Measurements from ENCODE around the gene MALRD1.
"Not testable (repeated sequence)": the region's sequence is repeated elsewhere in the genome, so short reads cannot be mapped to it uniquely, and the experiment has no call there.

MALRD1 gene

DNA sequence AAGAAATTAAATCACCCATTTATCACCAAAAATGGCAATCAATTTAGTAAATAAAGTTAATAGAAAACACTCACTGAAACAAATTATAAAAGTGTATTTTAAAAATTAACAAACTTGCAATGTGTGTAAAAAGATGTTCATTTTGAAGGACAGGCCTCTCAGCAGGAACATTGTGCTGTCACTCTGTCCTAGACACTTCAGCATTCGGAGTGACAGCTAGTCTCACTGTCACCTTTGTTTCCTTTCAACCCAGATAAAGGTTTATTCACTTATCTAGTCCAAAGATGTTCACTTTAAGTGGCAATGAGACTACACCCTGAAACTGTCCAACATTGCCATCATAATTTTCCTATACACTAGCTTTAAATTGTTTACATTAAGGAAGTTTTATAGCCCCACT lies 675.7 kb downstream of the MALRD1 start:
- no peak for DNase-seq

DNA sequence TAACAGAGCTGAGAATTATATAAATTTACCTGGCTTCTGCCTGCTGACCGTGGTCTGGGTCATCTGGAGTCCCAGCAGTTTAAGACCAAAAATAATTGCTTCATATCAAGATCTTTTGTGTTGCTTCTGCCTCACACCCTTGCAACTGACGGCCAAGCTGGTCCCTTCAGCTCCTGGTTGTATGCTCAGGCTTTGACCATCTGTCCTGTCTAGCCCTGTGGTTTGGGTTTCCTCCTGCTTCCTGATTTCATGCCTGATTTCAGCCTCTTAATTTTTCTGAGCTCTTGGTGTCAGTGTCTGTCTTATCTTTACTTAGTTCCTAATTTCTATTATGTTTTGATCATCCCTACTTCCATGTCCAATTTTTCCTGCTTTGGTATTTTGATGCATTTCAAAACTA lies 679.8 kb downstream of the MALRD1 start:
- no peak for DNase-seq

DNA sequence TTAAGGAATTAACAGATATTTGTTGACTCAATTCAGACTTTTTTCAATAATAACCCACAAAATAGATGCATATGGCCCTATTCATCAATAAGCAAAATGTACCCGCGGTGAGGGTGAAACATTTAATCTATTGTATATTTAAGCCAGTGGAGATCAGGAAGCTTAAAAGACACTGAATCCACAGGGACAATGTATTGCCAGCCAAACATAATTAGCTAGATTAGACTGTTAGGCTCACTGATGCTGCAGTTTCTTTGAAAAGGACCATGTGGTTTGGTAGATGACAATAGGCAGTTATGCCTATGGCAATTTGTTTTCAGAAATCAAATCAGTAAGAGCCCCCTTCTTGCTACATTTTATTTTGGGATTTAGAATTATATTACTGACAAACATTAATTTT lies 680.4 kb downstream of the MALRD1 start:
- DNase-seq = no peak

DNA sequence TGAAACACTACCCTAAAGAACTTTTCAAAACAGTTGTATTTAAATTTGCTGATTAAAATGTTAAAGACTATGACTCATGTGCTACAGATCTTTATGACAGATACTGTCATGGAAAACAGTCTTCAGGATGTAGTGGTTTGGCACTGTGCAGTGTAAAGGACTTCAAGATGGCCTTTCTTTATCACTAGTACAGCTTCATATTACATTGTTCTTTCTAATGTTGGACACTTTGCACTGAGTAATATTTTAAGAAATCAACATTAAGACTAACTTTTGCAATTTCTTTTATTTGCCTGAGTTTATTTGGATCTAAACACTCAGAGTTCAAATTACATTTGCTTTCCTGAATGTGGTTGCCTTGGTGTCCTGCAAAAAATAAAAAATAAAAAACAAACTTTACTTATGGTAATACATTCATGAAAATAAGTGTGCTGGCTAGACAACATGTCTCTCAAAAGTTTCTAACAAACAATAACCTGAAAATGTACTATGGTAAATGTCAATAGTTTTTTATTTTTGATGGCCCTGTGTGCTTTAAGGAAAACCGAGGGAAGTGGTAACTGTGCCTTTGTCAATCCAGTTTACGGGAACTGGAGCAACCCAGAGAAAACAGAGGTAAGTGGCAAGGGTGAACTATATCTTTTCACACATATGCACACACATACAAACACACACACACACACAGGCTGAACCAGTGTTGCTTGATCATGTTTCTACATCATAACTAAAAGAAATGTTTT lies 681.7 kb downstream of the MALRD1 start:
- DNase-seq = no peak

DNA sequence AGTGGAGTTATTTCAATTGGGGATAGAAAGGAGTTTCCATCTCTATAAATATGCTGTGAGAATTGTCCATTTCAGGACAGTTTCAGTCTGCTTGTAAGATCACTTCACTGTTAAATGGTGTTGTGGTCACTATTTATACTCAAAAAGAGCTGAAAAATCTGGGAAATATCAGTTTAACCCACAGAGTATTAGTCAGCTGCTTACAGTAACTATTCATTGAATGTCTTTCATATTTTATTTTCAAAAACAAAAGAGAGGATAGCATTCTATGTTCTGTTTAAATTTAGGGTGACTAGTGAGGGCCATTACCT lies 682.3 kb downstream of the MALRD1 start:
- no peak for DNase-seq

DNA sequence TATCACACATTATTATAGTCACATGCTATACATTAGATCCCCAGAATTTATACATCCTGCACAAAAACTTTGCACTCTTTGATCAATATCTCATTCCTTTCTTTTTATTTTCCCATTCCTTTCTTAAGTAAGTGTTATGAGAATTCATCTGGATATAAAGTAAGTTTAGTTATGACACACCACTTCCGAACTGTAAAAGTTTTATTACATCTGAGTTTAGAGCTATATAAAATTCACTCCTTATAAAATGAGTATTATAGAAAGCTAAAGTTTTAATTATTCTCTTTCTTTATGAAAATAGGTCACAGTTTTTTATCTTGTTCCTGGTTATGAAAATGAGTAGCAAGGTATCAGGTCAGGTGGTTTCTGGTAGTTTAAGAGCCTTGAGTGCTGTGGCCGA lies 683.0 kb downstream of the MALRD1 start:
- DNase-seq = no peak

DNA sequence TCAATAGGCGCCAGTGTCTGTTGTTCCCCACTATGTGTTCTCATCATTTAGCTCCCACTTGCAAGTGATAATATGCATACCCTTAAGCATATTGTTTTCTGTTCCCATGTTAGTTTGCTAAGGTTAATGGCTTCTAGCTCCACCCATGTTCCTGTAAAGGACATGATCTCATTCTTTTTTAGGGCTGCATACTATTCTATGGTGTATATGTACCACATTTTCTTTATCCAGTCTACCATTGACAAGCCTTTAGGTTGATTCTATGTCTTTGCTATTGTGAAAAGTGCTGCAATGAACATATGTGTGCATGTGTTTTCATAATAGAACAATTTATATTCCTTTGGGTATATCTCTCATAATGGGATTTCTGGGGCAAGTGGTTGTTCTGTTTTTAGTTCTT lies 689.8 kb downstream of the MALRD1 start:
- DNase-seq = no peak

DNA sequence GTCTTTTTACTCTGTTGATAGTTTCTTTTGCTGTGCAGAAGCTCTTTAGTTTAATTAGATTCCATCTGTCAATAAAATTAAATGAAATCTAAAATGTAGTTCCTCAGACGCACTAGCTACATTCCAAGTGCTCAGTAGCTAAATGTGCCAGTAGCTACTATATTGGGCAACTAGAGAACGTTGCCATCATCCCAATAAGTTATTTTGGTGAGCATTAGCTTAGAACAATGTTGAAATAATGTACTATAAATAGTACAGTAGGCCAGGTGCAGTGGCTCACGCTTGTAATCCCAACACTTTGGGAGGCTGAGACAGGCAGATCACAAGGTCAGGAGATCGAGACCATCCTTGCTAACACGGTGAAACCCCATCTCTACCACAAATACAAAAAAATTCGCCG lies 690.6 kb downstream of the MALRD1 start:
- DNase-seq = not testable (repeated sequence)

DNA sequence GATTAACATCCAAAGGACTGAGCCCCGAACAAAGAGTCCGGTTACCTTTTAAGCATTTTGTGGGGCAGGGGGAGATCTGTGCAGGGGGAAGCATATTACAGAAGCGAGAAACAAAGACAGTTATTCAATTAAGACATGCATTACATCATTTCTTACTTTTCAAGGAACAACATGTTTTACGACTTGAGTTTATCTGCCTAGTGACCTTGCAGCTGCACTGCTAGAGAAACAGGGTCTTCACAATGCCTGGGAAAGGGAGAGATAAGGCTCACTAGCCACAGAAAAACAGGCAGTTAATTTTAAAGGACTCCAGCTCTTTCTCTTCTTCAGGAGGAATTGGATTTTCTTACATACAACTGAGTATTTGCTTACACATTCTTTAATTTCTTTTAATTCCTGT lies 693.5 kb downstream of the MALRD1 start:
- not testable (repeated sequence) for DNase-seq

DNA sequence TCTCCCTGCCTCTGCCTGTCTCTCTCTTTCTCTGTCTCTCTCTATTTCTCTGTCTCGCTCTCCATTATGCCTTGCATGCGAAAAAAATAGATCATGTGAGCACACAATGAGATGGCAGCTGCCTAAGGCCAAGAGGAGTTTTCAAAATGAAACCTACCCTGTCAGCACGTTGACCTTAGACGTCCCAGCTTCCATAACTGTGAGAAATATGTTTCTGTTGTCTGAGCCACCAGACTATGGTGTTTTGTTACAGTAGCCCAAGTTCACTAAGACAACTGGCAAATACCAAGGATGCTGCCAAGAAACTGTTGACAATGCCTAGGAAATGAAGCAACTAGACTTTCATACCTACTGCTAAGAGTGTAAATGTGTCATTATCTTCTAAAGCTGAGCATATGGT lies 697.1 kb downstream of the MALRD1 start:
- DNase-seq = no peak

DNA sequence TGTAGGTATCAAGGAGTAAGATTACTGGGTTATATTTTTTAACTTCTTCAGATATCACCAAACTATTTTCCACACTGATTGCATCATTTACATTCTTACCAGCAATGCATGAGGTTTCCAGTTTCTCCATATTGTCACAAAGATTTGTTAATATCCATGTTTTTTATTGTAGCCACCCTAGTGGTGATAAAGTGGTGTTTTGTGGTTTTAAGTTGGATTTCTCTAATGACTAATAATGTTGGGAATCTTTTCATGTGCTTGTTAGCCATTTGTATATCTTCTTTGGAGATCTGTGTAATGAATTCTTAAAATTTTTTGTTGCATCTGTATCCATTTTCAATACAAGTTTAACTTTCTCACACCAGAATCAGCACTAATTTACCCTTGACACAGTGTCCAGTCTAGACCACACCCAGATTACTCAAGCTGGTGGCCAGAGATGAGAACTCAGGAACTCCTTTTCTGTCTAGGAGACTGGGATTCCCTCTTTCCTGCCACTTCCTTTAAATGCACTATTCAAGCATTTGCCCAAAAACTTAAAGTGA lies 700.7 kb downstream of the MALRD1 start:
- DNase-seq = no peak

DNA sequence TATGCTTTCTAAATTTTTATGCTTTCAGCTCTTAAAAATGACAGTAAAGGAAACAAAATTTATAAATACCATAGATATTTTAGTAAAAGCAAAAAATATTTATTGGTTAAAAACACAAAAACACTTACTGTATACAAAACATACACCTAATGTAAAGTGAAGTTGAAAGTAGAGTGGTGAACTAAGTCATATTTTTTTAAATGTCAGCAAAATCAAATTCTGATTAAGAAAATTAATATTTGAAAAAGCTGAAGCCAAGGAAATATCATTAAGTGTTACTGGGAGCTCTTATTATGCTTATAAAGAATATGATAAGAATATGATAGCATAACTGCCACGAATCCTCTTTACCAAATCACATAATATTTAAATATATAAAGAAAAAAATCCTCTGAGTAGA lies 702.4 kb downstream of the MALRD1 start:
- no peak for DNase-seq

DNA sequence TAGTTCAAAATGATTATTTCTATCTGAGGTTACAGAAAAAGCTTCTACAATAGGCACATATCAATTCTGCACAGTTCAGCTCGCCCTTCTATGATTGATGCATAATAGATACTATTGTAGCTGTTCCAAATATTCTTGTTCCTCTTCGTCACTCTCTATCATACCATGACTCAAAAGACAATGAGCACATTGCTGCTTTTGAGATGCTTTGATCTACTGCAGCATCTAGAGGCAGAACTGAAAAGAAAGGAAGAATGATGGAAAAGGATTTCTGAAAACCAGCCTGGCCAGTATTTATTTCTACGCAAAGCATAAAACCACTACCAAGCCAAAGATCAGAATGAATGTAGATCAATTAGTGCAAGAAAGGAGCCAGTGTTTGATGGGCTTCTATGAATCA lies 708.3 kb downstream of the MALRD1 start:
- no peak for DNase-seq

DNA sequence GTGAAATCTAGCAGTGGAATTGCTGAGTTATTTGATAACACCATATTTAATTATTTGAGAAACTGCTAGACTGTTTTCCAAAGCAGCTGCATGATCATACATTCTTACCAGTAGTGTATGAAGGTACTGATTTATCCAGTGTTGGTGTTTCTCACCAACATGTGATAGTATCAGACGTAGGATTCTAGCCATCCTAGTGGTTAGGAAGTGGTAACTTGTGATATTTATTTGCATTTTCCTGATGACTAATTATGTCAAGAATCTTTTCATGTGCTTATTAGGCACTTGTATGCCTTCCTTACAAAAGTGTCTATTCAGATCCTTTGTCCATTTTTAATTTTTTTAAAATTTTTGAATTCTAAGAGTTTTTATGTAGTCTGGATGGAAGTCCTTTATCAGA lies 713.4 kb downstream of the MALRD1 start:
- no peak for DNase-seq

DNA sequence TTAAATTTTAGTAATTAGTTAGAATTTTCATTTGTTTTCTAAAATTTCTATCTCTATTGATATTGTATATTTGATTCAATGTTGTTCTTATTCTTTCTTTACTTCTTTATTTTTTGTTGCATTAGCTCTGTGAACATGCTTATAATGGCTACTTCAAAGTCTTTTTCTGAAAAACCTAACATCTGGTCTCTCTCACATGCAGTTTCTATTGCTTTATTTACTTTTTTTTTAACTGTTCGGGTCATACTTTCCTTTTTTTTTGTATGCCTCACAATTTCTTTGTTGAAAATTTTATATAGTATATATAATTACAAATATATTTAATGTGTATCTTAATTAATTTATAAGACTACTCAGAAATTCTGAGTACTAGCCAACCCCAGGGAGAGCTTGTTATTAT lies 715.5 kb downstream of the MALRD1 start:
- DNase-seq = no peak

DNA sequence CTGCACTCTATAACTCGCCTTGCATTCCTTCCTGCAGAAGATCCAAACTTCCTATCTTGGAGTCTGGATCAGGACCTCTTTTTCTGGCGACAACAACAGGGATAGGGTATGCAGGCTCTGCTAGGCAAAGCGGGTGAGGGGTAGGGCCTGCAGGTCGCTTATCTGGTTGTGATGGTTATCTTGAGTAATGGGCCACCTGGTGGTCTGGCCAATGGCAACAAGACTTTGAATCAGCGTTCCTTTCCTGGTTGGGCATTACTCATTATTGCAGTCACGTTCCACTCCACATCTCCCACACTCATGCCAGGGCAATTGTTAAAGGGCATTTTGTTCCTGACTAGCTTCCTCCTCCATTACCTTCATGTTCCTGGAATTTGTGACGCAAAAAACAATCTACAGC lies 719.3 kb downstream of the MALRD1 start:
- no peak for DNase-seq

DNA sequence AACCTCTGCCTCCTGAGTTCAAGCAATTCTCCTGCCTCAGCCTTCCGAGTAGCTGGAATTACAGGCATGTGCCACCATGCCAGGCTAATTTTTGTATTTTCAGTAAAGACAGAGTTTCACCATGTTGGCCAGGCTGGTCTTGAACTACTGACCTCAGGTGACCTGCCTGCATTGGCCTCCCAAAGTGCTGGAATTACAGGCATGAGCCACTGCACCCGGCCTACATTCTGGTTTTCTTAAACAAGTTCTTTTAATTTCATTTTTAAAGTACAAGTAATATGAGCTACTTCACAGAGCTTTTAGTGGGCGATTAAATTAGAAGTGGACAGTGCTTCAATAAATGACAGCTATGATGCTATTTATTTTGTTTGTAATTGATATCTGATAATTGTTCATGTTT lies 721.2 kb downstream of the MALRD1 start:
- not testable (repeated sequence) for DNase-seq

DNA sequence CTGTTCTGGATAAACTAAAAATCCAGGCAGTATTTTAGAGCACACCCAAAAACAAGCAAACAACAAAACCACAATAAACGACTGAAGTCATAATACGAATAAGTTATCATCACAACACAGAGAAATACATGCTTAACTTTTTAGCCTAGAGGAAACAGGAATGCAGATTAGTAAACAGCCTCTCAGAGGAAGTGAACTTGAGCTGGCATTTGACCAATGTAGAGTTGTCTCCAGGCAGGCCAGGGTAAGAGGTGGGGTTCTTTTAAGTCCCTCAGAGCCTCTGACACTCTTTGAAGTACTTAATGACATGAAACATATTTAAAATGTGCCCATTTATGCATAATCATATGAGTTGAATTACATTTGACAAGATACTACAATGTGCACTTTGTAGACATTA lies 724.4 kb downstream of the MALRD1 start:
- no peak for DNase-seq

DNA sequence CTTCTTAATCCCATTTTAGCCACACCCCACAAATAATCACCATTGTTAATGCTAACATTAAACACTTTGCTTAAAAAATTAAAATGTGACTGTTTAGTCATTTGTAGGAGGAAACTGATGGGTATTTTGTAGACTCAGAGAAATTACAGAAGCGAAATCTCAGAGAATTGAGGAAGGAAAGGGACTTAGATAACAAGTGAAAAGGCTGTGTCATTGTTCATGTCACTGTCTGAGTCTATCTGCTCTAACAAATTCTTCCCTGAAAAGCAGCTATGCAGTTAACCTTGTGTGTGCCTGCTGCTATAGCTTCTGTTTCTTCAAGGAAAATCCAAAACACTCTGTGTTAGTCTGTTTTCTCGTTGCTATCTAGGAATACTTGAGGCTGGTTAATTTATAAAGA lies 726.7 kb downstream of the MALRD1 start:
- no peak for DNase-seq

DNA sequence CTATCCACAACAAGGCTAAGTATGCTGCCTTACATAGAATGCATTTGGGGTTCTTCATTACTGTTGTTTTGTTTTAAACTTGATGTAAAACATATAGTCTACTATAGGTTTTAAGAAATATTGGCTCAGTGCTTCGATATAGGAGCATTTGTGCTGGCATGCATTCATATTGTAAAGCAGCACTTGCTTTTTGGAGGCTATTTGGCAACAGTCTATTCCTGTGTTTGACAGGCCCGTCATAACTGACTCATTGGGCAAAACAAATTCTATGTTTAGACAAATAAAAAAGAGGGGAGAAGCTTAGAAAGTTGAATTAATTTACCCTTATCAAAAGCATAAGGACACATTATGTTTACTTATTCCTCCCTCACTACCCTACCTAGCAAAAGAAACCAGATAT lies 729.2 kb downstream of the MALRD1 start:
- no peak for DNase-seq

DNA sequence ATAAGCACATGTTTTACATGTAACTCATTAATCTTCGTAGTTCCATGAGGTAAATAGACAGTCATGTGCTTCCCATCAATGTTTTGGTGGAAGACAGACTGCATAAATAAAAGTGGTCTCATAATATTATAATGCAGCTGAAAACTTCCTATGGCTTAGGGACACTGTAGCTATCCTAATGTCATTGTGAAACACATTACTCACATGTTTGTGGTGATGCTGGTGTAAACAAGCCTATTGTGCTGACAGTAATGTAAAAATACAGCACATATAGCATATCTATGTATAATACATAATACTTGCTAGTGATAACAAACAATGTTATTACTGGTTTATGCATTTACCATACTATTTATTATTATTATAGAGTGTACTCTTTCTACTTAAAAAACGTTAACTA lies 730.4 kb downstream of the MALRD1 start:
- no peak for DNase-seq

DNA sequence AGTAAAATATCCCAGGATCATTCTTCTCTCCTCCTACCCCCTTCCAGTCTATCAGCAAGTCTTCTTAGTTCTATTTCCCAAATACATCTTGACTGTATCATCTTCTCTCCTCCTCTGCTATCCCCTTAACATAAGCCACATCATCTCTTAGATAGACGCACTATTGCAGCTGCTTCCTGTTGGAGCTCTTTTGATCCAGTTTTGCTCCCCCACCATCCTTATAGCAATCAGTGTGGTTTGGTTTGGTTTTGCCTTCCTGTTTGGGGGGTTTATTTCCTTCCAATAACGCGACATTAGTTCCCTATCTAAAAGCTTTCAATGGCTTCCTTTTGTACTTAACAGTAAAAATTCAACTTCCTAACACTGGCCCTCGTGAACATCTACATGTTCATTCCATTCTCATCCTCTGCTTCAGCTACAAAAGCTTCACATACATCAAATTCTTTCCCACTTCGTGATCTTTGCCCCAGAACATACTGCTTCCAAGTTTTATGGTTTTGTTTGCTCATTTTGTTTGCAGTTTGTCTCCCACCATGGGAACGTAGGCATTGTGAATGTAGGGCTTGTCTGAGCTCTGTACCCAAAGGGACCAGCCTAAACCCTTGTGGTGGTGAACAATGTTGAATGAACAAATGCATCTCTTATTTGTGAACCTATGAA lies 734.0 kb downstream of the MALRD1 start:
- no peak for DNase-seq

DNA sequence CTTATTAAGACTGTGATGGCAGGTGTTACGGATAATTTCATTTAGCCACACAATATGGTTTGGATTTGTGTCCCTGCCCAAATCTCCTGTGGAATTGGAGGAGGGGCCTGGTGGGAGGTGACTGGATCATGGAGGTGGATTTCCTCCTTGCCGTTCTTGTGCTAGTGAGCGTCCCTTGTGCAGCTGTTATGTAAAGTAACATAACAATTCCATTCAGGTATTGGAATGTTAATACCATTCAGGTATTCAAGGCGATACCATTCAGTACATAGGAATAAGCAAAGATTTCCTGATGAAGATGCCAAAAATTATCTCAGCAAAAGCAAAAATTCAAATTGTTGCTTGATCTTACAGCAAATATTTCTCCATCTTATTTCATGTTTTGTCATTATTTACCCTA lies 735.1 kb downstream of the MALRD1 start:
- DNase-seq = no peak
